DOHH2 (cell line): ENCODE data around the gene YTHDF2.
"Not testable (repeated sequence)": the region's sequence is repeated elsewhere in the genome, so short reads cannot be mapped to it uniquely, and the experiment has no call there.

Source experiments
- H3F3A ChIP-seq: fragments of 200-600 bp; sonication (generic), shearing (Covaris generic); 2 replicates; pipeline ENCODE4 v1.6.0; 2016; ENCODE audit warnings: antibody characterized with exemption, mild to moderate bottlenecking; ENCODE audit not compliant: control insufficient read depth, insufficient read depth
- H3K27ac ChIP-seq: fragments of 200-600 bp; sonication (generic); 2 replicates; pipeline ENCODE4 v1.5.1; 2014; ENCODE audit warnings: low read depth, mild to moderate bottlenecking, low read length, moderate library complexity
- H3K27me3 ChIP-seq: fragments of 200-600 bp; sonication (generic); 2 replicates; pipeline ENCODE4 v1.6.1; 2014; ENCODE audit warnings: mild to moderate bottlenecking, low read length, mixed read lengths; ENCODE audit not compliant: control insufficient read depth
- H3K36me3 ChIP-seq: fragments of 200-600 bp; sonication (generic); 2 replicates; pipeline ENCODE4 v1.6.1; 2014; ENCODE audit warnings: mild to moderate bottlenecking, low read length, moderate library complexity, mixed read lengths; ENCODE audit not compliant: control insufficient read depth
- H3K4me1 ChIP-seq: fragments of 200-600 bp; sonication (generic); 2 replicates; pipeline ENCODE4 v1.6.1; 2014; ENCODE audit warnings: mild to moderate bottlenecking, low read length, mixed read lengths; ENCODE audit not compliant: control insufficient read depth
- H3K4me2 ChIP-seq: fragments of 200-600 bp; sonication (generic); 2 replicates; pipeline ENCODE4 v1.6.0; 2014; ENCODE audit warnings: mild to moderate bottlenecking, low read length, moderate library complexity
- H3K4me3 ChIP-seq: fragments of 200-600 bp; sonication (generic); 2 replicates; pipeline ENCODE4 v1.5.1; 2014; ENCODE audit warnings: mild to moderate bottlenecking, low read length, mixed read lengths
- H3K79me2 ChIP-seq: fragments of 200-600 bp; sonication (generic); 2 replicates; pipeline ENCODE4 v1.6.1; 2014; ENCODE audit warnings: mild to moderate bottlenecking, low read length, mixed read lengths; ENCODE audit not compliant: control insufficient read depth
- H3K9me2 ChIP-seq: fragments of 200-600 bp; sonication (generic); replicated peaks from 2 replicates; pipeline ENCODE4 v1.6.1; 2014; ENCODE audit warnings: mild to moderate bottlenecking, low read length, mixed read lengths; ENCODE audit not compliant: control insufficient read depth
- H3K9me3 ChIP-seq: fragments of 200-600 bp; sonication (generic); 2 replicates; pipeline ENCODE4 v1.6.1; 2014; ENCODE audit warnings: antibody characterized with exemption, low read length, mixed read lengths; ENCODE audit not compliant: control insufficient read depth, insufficient read depth
- H4K20me1 ChIP-seq: fragments of 200-600 bp; sonication (generic); 2 replicates; pipeline ENCODE4 v1.6.0; 2014; ENCODE audit warnings: low read depth, mild to moderate bottlenecking, antibody characterized with exemption, low read length, moderate library complexity; ENCODE audit not compliant: control insufficient read depth, insufficient read depth
- EZH2phosphoT487 ChIP-seq: fragments of 200-600 bp; sonication (generic); IDR thresholded peaks from 2 replicates; pipeline ENCODE4 v1.6.1; 2017; ENCODE audit warnings: borderline replicate concordance, mild to moderate bottlenecking, antibody characterized with exemption, low read length, moderate library complexity, mixed read lengths
- TF ChIP-seq, protein P1 (sequence below): fragments of 200-600 bp; sonication (generic); IDR thresholded peaks from one replicate; pipeline ENCODE4 v1.5.1; 2014; ENCODE audit warnings: antibody characterized with exemption, mild to moderate bottlenecking, low read depth, low read length; ENCODE audit not compliant: poor library complexity, severe bottlenecking

Gene YTHDF2

DNA sequence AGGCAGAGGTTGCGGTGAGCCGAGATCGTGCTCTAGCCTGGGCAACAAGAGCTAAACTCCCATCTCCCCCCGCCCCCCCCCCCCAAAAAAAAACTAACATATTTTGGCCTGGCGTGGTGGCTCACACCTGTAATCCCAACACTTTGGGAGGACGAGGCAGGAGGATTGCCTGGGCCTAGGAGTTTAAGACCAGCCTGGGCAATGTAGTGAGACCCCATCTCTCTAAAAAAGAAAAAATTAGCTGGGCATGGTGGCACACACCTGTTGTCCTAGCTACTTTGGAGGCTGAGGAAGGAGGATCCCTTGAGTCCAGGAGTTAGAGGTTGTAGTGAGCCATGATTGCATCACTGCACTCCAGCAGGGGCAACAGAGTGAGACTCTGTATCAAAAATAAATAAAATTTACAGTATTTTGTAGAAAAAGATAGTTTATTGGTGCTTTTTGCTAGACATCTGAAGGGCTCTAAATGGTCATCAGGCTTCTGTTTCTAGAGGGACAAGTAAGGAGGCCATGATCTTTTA lies 9.0 kb downstream of the YTHDF2 start:
- Histone ChIP-seq H3K9me2 (no peaks in the 10 kb centered on the region), H3K9me3 (no peaks in the 10 kb centered on the region), H4K20me1 (peaks cover 32% of the 10 kb centered on the region), H3K4me1 (peaks cover 75% of the 10 kb centered on the region), H3K27me3 (no peaks in the 10 kb centered on the region), H3K4me2 (peak overlapping the region; percentile 21), H3K36me3 (peaks cover 92% of the 10 kb centered on the region), H3K4me3 (no peak overlapping the region), H3F3A (peaks cover 5% of the 10 kb centered on the region; the same call in 1 of the 2 replicates), H3K27ac (no peak overlapping the region), H3K79me2 (peaks cover 100% of the 10 kb centered on the region)
- TF ChIP-seq, protein P1, sequence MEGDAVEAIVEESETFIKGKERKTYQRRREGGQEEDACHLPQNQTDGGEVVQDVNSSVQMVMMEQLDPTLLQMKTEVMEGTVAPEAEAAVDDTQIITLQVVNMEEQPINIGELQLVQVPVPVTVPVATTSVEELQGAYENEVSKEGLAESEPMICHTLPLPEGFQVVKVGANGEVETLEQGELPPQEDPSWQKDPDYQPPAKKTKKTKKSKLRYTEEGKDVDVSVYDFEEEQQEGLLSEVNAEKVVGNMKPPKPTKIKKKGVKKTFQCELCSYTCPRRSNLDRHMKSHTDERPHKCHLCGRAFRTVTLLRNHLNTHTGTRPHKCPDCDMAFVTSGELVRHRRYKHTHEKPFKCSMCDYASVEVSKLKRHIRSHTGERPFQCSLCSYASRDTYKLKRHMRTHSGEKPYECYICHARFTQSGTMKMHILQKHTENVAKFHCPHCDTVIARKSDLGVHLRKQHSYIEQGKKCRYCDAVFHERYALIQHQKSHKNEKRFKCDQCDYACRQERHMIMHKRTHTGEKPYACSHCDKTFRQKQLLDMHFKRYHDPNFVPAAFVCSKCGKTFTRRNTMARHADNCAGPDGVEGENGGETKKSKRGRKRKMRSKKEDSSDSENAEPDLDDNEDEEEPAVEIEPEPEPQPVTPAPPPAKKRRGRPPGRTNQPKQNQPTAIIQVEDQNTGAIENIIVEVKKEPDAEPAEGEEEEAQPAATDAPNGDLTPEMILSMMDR: no peak
- no peak for TF ChIP-seq EZH2phosphoT487

DNA sequence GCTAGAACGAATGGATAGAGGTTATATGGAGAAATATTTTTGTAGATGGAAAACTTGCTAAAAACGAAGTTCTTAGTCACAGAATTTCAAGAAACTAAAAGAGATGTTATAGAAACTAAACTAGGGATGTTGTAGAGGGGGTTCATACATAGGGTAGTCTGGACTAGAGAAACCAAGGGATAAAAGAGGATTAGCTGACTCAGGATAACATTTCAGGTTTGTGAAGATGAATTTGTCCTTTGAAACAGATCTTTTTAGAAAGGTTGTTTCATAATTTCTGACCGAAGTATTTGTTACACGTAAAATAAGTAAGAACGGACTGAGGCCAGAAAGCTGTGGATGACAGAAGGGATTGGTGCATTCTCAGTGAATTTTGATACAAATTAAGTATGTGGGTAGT lies 13.6 kb downstream of the YTHDF2 start:
- H3K27me3 ChIP-seq: no peaks in the 10 kb centered on the region
- TF ChIP-seq, protein P1: no peak
- TF ChIP-seq EZH2phosphoT487: no peak
- no peaks in the 10 kb centered on the region for H3K9me2 ChIP-seq
- H3K9me3 ChIP-seq: no peaks in the 10 kb centered on the region
- H3K79me2 ChIP-seq: peaks cover 100% of the 10 kb centered on the region
- peaks cover 28% of the 10 kb centered on the region for H4K20me1 ChIP-seq
- H3K4me1 ChIP-seq: peaks cover 38% of the 10 kb centered on the region
- H3K4me3 ChIP-seq: no peak overlapping the region
- H3F3A ChIP-seq: peaks cover 3% of the 10 kb centered on the region
- peaks cover 80% of the 10 kb centered on the region for H3K36me3 ChIP-seq
- no peak overlapping the region for H3K4me2 ChIP-seq
- no peak overlapping the region for H3K27ac ChIP-seq

GRCh38 chr1:28750771-28751294 lies 14.1 kb downstream of the YTHDF2 start:
- H3K9me2 ChIP-seq, H3K27ac ChIP-seq, H3K27me3 ChIP-seq, H3K4me3 ChIP-seq, H3K9me3 ChIP-seq, H3K4me2 ChIP-seq, H3F3A ChIP-seq: not testable (repeated sequence)
- Histone ChIP-seq H3K79me2 (peaks cover 100% of the 10 kb centered on the region), H3K36me3 (peaks cover 80% of the 10 kb centered on the region), H4K20me1 (peaks cover 28% of the 10 kb centered on the region), H3K4me1 (peaks cover 41% of the 10 kb centered on the region)

DNA sequence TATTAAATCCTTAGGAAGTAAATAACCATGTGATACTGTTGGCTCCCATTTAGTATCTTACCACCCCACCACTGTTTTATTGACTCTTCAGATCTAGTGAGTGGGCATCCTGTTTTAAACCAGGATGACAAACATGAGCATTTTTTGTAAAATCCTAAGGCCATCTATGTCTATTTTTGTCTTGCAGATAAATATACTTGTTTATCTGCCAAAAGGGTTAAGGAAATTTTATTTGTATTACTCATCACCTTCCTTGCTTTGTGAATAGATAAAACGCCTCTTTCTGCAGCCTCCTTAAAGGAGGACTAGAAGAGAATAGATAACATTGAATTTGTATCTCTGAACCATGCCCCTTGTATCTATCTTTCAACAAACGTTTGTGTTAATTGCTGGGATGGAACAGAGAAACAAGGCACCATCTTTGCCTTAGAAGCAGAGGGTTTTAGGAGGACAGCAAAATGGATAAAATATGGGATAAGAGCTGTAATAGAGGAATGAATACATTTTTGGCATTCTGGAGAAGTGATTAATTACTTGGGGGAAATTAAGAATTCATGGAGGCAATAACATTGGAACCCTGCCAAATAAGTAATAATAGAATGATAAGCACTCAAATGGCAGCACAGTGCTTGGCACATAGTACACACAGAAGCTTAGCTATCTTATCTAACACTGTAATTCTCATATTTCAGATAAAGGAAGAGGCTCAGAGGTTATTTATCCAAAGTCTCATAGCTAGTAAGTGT lies 14.7 kb downstream of the YTHDF2 start:
- Histone ChIP-seq H3K36me3 (peaks cover 80% of the 10 kb centered on the region), H3K4me2 (0 out of 2 replicates have a peak overlapping the region, but pooled peaks have one; percentile 6)

More for the DNA sequence above, 14.7 kb downstream of the YTHDF2 start:
- Histone ChIP-seq H3K9me3 (no peaks in the 10 kb centered on the region), H3K79me2 (peaks cover 100% of the 10 kb centered on the region), H3F3A (peaks cover 10% of the 10 kb centered on the region), H4K20me1 (peaks cover 30% of the 10 kb centered on the region), H3K4me3 (no peak overlapping the region), H3K4me1 (peaks cover 39% of the 10 kb centered on the region), H3K9me2 (no peaks in the 10 kb centered on the region), H3K27me3 (no peaks in the 10 kb centered on the region), H3K27ac (no peak overlapping the region)
- no peak for TF ChIP-seq EZH2phosphoT487
- TF ChIP-seq, protein P1: no peak
